SK-N-DZ (cell line): ENCODE results near the gene DHRS13. TPM values are rescaled to one million over a fixed set of nuclear protein-coding genes. Genes with fewer than 3 reads are reported as not detected.

Experiments
- DNase-seq: peaks from one replicate; pipeline ENCODE4 v3.0.0-alpha.2; 2015; ENCODE audit warnings: low spot score
- polyA plus RNA-seq, 2 experiments: library from polyadenylated mRNA; depleted of rRNA; stranded (reverse); fragments of >200 nt; gene quantifications; 2 replicates each; pipeline ENCODE4 v1.2.3, GENCODE V29; 2014

The DHRS13 gene, protein sequence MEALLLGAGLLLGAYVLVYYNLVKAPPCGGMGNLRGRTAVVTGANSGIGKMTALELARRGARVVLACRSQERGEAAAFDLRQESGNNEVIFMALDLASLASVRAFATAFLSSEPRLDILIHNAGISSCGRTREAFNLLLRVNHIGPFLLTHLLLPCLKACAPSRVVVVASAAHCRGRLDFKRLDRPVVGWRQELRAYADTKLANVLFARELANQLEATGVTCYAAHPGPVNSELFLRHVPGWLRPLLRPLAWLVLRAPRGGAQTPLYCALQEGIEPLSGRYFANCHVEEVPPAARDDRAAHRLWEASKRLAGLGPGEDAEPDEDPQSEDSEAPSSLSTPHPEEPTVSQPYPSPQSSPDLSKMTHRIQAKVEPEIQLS
- polyA plus RNA-seq (2014; cell fraction: cytosol; rRNA removed), result 81.8 and 86.0 TPM in 2 replicates
- 57.3 and 58.1 TPM in 2 replicates for polyA plus RNA-seq (2014; cell fraction: nucleus; rRNA removed)

DNA sequence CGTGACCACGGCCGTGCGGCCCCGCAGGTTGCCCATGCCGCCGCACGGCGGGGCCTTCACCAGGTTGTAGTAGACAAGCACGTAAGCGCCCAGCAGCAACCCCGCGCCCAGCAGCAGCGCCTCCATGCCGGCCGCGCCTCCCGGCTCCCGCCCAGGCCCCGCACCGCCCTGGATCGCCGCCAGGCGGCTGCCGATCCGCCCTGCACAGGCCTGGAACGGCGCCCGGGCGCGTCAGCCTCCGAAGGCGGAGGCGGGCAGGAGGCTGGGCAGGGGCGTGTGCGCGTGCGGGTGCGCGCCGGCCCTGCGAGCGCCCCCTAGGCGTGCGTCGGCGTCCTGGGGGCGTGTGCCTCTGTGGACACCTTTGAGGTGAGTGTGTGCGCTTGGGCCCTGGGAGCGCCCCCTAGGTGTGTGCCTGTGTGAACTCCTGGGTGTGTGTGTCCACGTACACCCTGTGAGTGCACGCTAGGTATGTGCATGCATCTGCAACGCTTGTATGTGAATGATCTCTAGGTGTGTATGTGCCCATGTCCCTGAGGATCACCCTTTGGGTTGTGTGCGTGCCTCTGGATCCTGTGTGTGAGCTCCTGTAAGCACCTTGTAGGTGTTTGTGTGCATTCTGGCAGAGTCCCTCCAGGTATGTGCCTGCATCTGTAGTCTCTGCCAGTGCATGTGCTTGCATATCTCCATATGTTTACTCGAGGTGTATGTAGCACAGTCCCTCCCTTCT is at the start of gene DHRS13:
DHRS13 (minus strand) TSS at position 261 of the 727 bp plus-strand sequence; CDS start at position 126, 135 bp downstream.
- DNase-seq, result peak; percentile 95

DNA sequence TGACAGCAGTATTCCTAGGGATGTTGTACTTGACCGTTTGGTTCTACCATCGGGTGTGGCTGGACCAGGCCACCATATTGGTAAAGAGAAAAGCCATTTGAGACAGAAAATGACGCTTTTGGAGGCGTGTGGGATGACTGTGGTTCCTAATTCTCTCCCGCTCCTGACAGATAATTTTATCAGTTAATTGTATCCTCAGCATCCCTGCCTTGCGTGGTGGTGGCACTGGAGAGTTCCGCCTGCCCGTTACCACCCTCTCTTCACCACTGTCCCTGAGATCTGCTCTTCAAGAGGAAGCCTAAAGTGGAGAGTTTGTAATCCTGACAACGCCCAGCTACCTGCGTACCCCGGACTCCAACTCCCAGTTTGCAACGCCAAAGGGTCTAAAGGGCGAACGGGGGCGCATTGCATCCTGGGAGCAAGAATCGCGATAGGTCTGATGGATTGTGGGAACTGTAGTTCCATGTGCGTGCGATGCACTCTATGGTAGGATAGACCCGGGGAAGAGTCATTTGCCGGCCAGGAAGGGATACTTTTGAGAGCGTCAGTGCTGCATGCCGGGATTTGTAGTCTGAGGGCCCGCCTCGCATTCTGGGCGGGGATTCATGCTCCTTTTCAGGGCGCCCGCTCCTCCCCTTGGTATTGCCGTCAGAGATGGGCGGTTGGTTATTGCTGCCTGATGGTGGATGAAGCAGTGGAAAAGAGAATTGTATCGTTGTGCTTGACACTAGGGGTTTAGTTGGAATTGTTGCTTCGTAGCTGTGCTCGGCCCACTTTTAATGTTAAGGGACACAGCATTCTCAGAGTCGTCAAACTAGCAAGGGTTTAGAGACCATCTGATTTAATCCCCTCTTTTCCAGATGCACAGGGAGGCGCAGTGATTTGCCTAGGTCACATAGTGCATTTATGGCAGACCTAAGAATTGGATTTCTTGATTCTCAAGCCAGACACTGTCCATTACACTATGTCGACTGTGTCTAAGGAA is 49.4 kb upstream of the DHRS13 start:
- DNase-seq, result peak; percentile 100

DNA sequence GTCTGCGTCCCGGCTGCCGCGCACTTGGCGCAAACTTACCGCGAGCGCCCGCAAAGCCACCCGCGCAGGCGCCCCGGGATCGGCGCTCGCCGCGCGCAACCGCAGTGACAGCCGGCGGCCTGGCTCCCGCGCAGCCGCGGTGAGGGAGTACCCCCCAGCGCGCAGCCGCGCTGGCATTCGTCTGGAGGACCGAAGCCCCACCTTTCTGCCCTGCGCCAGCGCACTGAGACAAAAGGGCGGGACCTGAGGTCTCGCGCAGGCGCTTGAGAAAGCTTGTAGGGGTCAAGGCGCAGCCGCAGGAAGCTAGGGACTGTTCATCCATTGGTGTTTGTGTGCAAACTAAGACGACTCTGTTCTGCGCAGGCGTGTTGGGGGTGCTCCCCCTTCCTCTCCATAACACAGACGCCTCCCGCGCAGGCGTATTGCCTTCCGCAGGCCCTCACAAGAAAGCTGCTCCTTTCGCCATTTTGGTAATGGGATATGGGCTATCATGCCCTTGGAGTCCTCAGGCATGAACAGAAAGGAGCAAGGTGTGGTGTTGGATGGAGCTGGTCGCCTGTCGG is 48.6 kb upstream of the DHRS13 start, which contains the start of gene PHF12:
PHF12 (minus strand) TSS at position 91 of the 563 bp plus-strand sequence. CDS start 558 bp downstream, outside the sequence.
- DNase-seq, result peak; percentile 100

DNA sequence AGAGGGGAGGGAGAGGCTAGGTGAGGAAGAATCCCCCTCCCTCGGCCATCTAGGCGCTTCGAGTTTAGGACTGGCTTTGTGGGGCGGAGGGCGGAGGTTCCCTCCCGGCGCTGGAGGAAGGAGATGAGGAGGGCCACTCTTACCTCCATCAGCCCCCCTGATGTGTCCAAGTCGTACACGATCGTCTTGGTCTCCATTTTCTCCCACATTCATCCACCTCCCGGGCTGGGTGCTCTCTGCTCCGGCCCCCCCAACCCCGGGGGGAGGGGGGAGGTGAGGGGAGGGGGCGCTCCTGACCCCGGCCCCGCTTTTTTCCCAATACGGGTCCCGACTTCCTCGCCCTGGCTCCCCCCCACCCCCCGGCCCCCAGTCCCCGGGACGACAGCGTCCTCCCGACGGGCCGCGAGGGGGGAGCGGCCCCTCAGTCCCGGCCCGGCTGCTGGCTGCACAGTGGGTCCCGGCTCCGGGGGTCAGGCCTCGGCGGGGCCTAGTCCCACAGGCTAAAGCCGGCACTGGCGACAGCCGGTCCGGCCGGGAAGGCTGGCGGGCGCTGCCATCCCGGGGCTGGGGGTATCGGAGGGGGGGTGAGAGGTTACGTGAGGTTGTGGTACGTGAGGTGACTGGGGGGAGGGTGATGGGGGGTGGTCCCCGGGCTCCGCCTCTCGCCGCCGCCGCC is 48.0 kb upstream of the DHRS13 start:
- DNase-seq, result no peak

DNA sequence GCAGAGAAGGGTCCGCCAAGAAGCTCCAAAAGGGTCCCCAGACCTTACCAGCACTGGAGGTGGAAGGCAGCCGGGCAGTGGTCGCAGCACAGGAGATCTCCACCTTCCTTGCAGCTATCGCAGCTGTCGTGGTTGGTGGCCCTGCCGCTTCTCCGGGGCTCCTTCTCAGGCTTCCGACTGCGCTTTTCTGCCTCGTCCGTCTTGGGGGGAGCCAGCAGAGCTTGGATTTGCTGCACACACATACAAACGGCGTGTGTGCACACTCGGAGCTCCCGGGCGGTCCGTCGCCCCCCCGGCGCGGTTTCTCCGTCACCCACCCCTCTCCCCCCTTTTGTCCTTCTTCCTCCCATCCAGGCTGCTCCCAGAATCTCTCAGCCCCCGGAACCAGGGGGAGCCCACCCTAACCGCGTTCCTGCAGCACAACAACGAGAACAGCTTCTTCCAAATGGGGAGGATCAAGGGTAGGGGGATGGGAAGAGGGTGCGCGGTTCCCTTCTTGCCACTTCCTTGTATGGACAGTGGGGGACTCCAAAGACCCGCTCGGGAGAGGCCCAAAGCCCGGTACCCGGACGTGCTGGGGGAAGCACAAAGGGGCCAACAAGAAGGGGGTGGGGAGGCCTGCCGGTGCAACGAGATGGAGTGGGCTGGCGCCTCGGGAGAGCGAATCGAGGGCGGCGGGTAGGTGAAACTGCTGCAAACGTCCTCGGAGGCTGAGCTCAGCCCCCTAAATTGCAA is 47.3 kb upstream of the DHRS13 start:
- DNase-seq, result peak; percentile 64

DNA sequence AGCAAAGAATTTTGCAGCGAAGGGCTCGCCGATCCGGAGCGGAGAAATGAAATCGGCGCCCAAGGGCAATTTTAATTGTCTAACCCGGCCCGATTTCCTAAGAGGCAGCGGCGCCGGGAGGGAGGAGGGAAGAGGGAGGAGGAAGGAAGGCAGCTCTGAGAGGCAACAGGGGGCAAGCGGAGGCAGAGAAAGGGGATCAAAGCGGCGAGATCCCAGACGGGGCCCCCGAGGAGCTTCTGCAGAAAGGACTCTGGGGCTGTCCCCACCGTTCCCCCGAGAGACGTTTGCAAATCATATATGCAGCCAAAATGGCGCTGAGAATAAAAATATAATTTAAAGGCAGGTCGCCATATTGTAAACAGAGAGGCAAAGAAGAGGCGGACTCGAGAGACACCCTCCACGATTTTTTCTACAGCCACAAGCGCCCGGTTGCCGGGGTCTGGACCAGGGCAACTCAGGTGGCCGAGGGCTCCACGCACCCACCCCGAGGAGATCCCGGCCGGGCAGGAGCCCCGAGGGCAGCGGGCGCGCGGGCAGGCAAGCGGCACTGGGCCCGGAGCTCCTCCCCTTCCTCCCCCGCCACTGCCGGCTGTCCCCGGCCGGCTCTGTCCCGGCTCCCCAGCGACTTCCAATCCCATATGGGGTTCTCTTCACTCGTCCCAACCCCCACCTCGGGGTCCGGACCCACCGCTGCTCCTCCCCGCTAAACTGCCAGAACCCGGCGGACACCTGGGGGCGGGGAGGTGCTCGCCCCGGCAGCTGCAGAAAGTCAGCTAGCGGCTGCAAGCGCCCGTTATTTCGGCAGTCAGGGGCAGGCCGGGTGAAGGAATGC is 46.5 kb upstream of the DHRS13 start:
- DNase-seq, result peak; percentile 54

DNA sequence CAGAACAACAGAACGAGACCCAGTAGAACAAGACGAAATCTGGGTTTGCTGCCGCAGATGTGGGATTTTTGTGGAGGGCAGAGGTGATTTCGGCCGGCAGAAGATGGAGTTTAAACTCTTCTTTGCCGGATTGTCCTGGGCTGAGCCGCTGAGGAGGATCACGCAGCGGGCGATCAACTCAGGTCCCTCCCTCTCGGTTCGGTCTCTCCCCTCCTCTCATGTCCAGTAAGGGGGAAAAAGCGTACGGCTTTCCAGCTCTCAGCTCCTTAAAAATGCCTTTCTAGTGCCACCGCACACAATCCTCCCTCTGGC is 46.0 kb upstream of the DHRS13 start:
- DNase-seq, result no peak

DNA sequence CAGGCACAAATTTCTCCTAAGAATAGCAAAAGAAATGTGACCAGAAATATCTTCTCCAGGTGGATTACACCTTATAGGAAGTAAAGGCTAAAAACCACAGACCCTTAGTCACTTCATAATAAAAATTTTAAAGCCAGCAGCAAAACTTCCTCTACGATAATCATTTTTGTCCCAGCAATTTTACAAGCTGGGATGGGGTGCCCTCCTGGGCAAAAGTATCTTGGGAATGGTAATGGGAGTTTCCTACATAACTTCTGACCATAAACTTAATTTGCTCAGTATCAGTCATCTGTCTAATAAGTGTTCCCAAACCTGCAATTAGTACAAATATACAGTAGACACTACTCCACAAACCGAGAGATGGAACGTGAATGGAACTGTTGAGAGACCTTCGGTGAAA is 45.5 kb upstream of the DHRS13 start:
- DNase-seq, result no peak

DNA sequence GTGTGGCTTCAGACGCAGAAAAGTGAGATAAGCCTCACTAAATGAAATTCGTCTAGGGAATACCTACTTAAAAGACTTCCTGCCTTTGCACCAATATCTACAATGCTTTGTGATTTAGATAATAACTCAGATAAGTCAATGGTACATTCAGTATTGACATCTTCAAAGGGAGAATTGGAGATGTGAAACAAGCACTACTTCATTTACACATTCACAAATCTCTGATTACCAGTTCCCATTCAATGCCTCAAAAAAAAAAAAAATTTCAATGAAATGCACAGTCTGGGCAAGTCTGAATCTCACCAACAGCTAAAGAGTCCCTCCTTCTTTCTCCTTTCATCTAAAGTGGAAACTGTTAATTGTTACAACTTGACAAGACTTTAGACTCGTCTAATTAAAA is 44.8 kb upstream of the DHRS13 start:
- DNase-seq, result no peak

DNA sequence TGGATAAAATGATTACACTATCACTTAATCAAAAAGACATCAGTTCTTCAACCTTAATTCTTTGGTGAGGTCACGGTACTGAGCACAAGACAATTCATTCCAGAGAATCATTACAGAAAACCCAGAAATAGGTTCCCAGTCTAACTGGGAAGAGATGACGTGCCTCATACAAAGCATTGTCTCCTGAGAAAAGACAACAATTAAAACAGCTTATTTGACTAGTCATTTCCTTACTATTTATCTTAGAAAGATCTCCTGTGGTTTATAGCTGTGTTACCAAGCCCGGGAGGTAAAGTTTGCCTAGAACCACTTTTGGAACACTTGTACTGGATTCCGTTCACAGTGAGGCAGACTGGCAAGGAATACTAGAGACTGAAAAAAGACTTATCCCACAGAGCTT is 43.4 kb upstream of the DHRS13 start:
- no peak for DNase-seq

DNA sequence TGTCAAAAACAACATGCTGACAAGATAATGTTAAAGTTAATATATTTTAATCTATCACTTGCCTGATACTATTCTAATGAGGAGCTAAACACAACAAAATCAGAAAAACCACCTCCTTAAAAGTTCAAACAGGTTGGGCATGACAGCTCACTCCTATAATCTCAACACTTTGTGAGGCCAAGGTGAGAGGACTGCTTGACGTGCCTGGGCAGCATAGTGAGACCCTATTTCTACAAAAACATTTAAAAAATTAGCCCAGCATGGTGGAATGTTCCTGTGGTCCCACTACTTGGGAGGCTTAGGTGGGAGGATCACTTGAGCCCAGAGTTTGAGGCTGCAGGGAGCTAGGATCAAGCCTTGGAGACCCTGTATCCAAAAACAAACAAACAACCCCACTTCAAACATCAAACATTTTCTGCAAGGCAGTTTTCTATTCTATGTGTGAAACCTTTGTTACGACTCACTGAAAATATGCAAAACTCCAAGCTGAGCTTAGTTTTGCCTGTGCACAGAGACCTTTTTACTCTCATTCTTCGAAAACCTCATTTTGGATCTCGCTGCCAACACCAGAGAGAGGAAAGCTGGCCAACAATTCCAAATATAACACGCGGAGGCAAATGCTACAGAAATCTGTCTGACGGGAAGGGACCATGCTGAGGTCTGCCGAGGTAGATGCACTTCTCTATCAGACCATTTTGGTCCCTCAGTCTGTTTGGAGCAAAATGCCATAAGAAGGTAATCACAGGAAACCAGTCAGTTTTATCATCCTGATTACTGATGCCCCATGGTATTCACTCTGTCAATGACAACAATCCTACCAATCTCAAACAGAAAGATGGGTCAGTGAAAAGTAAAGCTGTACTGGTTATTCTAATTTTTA is 42.2 kb upstream of the DHRS13 start:
- DNase-seq, result no peak

DNA sequence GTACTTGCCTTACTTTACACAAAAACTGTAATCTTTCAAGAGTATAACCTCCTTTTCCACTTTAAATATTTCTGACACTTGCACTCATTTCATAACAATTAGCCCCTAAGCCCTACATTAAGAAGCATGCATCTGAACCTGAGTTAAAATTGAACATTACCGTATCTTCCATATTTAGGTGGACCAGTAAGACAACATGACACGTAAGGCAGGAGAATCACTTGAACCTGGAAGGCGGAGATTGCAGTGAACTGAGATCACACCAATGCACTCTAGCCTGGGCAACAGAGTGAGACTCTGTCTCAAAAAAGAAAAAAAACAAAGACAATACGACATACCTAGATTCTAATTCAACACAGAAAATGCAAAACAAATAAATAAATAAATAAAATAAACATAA is 41.5 kb upstream of the DHRS13 start:
- no peak for DNase-seq

DNA sequence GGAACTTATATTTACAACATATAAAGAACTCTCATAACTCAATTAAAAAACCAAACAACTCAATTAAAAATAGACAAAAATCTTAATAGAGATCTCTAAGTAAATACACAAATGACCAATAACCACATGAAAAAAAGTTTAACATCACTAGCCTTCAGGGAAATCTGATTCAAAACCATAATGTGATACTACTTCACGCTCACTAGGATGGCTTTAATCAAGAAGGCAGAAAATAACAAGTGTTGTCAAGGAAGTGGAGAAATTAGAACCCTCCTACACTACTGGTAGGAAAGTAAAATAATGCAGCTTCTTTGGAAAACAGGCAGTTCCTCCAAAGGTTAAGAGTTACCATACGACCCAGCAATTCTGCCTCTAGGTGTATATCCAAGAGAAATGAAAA is 40.0 kb upstream of the DHRS13 start:
- DNase-seq, result no peak

DNA sequence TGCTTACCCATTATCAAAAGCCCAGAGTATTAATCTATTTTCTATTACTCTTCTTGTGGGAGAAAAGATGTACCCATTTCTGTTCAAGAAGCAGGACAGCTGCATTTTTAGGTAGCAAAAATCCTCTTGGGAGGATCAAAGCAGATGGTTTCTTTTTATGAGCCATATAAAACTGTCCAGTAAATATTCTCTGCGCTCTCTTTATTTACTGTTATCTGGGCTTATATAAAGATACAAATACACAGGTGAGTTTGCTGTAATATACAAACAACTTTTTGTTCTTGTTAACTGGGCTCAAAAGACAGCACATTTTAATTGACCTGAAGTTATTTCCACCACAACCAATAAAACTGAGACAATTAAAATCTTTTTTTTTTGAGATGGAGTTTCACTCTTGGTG is 38.4 kb upstream of the DHRS13 start:
- DNase-seq, result no peak

DNA sequence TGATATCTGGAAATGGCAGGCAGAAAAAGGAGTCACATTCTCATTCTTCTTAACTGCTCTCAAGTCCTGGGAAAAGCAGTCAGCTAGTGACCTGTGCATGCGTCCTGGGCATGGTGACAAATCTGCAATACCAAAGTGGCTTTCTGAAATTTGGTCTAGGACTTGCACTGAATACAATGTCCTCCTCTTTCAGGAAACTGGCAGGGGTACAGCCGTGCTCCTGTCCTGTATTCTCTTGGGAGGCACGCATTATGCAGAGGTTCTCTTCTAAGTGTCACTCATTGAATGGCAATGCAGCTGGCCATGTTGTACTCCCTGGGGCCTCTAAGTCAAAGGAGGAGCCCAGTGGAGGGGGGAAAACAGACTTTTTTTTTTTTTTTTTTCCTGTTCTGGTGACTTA is 37.8 kb upstream of the DHRS13 start:
- no peak for DNase-seq

DNA sequence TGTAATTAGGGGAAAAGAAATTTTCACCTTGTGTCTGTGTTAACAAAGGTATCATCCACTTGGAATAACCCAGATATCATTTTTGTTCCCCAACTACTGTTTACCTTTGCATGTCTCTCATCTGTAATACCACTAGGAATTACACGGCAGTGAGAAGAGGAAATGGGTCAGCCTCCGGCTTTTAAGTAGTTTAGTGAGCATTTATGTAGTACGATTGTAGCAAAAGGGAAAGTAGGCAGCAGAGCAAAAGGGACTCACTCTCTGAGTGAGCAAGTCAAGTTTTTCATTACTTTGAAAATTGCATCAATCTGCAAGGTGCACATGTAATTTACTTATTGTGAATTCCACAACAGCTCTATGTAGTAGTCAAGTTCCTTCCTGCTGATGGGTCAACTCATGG is 37.3 kb upstream of the DHRS13 start:
- no peak for DNase-seq

DNA sequence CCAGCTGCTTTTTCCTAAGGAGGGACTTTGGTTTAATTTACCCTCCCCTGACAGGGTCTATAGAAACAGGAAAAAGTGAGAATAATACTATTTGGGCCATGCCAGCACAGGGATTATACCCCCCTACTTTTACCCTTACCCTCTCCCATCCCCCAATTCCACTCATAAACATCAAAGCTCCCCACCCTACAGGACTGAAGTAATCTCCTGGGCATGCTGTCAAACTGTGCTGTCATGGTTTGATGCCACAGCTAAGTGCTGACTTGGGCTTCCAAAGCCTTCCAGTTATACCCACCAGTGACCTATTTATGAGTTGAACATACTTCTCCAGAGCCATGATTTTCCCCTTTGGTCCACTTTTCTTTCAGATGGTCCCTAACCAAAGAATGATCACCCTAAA is 35.7 kb upstream of the DHRS13 start:
- DNase-seq, result no peak

DNA sequence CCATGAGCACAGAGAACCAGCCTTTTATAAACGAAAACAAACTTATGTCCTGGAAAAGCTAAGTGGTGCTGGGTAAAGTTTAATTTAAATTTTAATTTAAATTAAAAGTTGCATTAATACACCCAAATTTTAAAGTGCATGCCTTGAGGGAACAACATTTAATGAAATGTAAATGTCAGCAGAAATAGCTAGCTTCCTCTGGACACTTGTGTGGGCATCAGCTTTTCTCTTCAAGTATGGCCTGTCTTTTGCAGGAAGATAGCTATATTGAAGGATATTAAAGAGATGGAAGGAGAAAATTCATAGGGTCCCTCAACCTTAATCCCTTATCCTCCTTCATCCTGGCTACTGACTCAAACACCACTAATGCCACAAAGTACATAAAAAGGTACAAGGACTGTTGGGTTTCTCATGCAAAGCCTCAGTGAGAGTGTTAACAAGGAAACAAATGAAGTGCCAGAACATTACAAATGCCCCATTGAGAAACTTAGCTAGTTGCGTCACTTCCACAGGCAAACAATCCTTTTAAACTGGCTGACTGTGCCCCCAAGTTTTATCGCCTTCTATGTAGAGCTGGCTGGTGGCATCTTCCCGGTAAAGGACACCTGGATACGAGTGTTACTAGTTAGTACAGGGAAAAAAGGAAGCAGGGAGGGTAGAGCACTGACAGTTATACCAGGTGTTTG is 34.3 kb upstream of the DHRS13 start:
- DNase-seq, result no peak
